OCI-LY7 (cell line): ENCODE results near the gene PCBP3.

ENCODE experiments used
- EZH2phosphoT487 ChIP-seq: fragments of 200-600 bp; sonication (generic); IDR thresholded peaks from 2 replicates; pipeline ENCODE4 v1.6.1; 2018; ENCODE audit warnings: low read depth, borderline replicate concordance, mild to moderate bottlenecking, mixed run types, antibody characterized with exemption, low read length, moderate library complexity, mixed read lengths
- TF ChIP-seq, protein P1 (sequence below): fragments of 200-600 bp; sonication (generic); conservative IDR thresholded peaks from 2 replicates; pipeline ENCODE4 v1.5.1; 2014; ENCODE audit warnings: mild to moderate bottlenecking, antibody characterized with exemption, low read length, moderate library complexity, mixed read lengths

DNA sequence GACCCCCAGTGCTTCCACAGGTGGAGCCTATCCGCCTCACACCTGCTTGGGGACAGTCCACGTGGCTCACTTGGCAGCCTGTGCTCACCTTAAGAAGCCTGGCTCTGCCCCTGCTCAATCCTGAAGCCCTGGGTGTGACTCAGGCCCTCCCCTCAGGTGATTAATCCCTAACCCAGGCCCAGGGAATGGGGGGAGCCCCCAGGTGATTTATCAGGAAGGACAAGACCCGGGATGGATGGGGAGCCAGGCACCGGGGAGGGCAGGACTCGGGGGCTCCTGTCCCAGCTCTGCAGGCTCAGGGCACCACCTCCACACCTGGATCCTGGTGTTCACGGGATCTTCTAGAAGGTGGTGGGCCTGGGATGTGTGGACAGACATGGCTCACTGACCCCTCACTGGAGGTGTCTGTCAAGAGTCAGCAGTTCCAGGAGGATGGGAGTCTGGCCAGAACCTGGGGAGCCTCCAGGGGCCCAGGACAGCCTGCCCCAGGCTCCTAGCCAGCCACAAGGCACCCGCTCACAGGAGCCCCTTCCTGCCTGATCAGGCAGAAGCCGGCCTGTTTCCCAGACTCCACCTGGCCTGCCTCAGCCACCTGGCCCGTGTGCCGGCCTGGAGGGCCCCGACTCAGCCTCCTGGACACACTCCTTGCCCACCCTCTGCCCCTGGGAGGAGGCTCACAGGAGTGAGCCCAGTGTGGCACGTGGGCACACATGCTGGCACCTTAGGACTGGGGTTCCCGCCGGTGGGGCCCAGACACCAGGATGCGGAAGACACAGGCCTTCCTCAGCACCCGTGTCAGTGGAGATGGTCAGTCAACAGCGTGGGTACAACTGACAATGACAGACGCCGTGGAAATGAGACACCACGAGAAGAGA, 299.5 kb downstream of the PCBP3 start:
- TF ChIP-seq, protein P1, sequence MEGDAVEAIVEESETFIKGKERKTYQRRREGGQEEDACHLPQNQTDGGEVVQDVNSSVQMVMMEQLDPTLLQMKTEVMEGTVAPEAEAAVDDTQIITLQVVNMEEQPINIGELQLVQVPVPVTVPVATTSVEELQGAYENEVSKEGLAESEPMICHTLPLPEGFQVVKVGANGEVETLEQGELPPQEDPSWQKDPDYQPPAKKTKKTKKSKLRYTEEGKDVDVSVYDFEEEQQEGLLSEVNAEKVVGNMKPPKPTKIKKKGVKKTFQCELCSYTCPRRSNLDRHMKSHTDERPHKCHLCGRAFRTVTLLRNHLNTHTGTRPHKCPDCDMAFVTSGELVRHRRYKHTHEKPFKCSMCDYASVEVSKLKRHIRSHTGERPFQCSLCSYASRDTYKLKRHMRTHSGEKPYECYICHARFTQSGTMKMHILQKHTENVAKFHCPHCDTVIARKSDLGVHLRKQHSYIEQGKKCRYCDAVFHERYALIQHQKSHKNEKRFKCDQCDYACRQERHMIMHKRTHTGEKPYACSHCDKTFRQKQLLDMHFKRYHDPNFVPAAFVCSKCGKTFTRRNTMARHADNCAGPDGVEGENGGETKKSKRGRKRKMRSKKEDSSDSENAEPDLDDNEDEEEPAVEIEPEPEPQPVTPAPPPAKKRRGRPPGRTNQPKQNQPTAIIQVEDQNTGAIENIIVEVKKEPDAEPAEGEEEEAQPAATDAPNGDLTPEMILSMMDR = no peak
- no peak for TF ChIP-seq EZH2phosphoT487
